ENCODE measurements around the gene MESP2.

GRCh38 chr15:89807689-89808088 lies 31.6 kb downstream of the MESP2 start:
- TF ChIP-seq CTCF (conservative IDR thresholded peaks at IDR 0.05; ENCODE audit: low read depth, low read length) (no peak), EZH2 (IDR thresholded peaks at IDR 0.05; ENCODE audit: borderline replicate concordance, low read depth, low read length, poor library complexity, severe bottlenecking) (no peak)

Data from A673 (cell line).